GM21526 (cell line): ENCODE results near the gene TLCD3B.
"Not testable (repeated sequence)": the region's sequence is repeated elsewhere in the genome, so short reads cannot be mapped to it uniquely, and the experiment has no call there.

Experiments
- ATAC-seq: cut with Tn5 transposase; IDR thresholded peaks from one replicate; pipeline ENCODE4 v1.9.1; 2021; ENCODE audit warnings: moderate library complexity; ENCODE audit not compliant: unreplicated experiment, low FRiP score

Gene TLCD3B

GRCh38 chr16:30027588-30028437 lies 3.3 kb downstream of the TLCD3B start:
- no peak for ATAC-seq

GRCh38 chr16:30026449-30026848 lies 4.6 kb downstream of the TLCD3B start:
- no peak for ATAC-seq

GRCh38 chr16:30025574-30025973 lies 5.5 kb downstream of the TLCD3B start:
- no peak for ATAC-seq

- ATAC-seq, result no peak
Observed at GRCh38 chr16:30025156-30025555, 5.9 kb downstream of the TLCD3B start.

- ATAC-seq, result no peak
Observed at GRCh38 chr16:30024451-30024850, 6.6 kb downstream of the TLCD3B start.

GRCh38 chr16:30023586-30023985 lies 7.5 kb downstream of the TLCD3B start:
- no peak for ATAC-seq

GRCh38 chr16:30022887-30023286 lies 8.2 kb downstream of the TLCD3B start, which contains the start of gene C16orf92:
Gene C16orf92, plus strand, starts transcription at chr16:30023198. Its CDS starts 143 bp downstream, at chr16:30023341.
- ATAC-seq, result no peak

GRCh38 chr16:30018731-30019158 lies 12.3 kb downstream of the TLCD3B start:
- ATAC-seq, result no peak

GRCh38 chr16:30017937-30018336 lies 13.1 kb downstream of the TLCD3B start:
- not testable (repeated sequence) for ATAC-seq

- no peak for ATAC-seq
Observed at GRCh38 chr16:30017277-30017656, 13.8 kb downstream of the TLCD3B start.

- ATAC-seq, result no peak
Observed at GRCh38 chr16:30016555-30017276, 14.4 kb downstream of the TLCD3B start.

- not testable (repeated sequence) for ATAC-seq
Observed at GRCh38 chr16:30015450-30015849, 15.6 kb downstream of the TLCD3B start.

GRCh38 chr16:30012598-30012997 lies 18.5 kb downstream of the TLCD3B start:
- not testable (repeated sequence) for ATAC-seq

- ATAC-seq, result no peak
Observed at GRCh38 chr16:30011714-30012504, 19.2 kb downstream of the TLCD3B start.

- ATAC-seq, result no peak
Observed at GRCh38 chr16:30010844-30011713, 20.0 kb downstream of the TLCD3B start, which contains the start of gene DOC2A. Gene DOC2A, minus strand, starts transcription at chr16:30011027. Its CDS starts 805 bp downstream, at chr16:30010222.

GRCh38 chr16:30009990-30010843 lies 20.9 kb downstream of the TLCD3B start:
- no peak for ATAC-seq

- ATAC-seq, result no peak
Observed at GRCh38 chr16:30009085-30009862, 21.8 kb downstream of the TLCD3B start.

- no peak for ATAC-seq
Observed at GRCh38 chr16:30007378-30007895, 23.6 kb downstream of the TLCD3B start.
